Tibial artery (tissue), 4 donors: Measurements from ENCODE around the gene PDCL2.
"Not testable (repeated sequence)": the region's sequence is repeated elsewhere in the genome, so short reads cannot be mapped to it uniquely, and the experiment has no call there.

ENCODE experiments used
- DNase-seq, 2 donors: peaks; one replicate each; pipeline ENCODE4 v3.0.0-alpha.2; 2019
- H3K27ac ChIP-seq, 2 donors: fragments of 200-600 bp; sonication (generic) in 1 of 2; 1 replicate in 1 of 2; 2 replicates in 1 of 2; pipeline ENCODE4 v1.5.1; 2018 to 2019; ENCODE audit warnings: mild to moderate bottlenecking in 1 of 2
- H3K27me3 ChIP-seq, 2 donors: fragments of 200-600 bp; sonication (generic) in 1 of 2; one replicate each; pipeline versions ENCODE4 v1.5.1 to v1.6.0; 2016 to 2019
- H3K36me3 ChIP-seq, 3 donors: fragments of 200-600 bp; sonication (generic) in 2 of 3; one replicate each; pipeline ENCODE4 v1.5.1; 2016 to 2019; ENCODE audit warnings: mild to moderate bottlenecking in 2 of 3
- H3K4me1 ChIP-seq, 4 donors: fragments of 200-600 bp; sonication (generic) in 2 of 4; 1 replicate in 3 of 4; 2 replicates in 1 of 4; pipeline ENCODE4 v1.5.1; 2016 to 2019
- H3K4me3 ChIP-seq, 2 donors: fragments of 200-600 bp; sonication (generic) in 1 of 2; 1 replicate in 1 of 2; 2 replicates in 1 of 2; pipeline ENCODE4 v1.5.1; 2018 to 2019; ENCODE audit warnings: mild to moderate bottlenecking in 2 of 2
- H3K9me3 ChIP-seq, 3 donors: fragments of 200-600 bp; sonication (generic) in 1 of 3; one replicate each; pipeline ENCODE4 v1.5.1; 2016 to 2019
- CTCF ChIP-seq, 2 experiments: fragments of 200-600 bp in 1 of 2; fragments of 450-650 bp in 1 of 2; IDR thresholded peaks; one replicate each; pipeline ENCODE4 v1.5.1; 2017 to 2019; ENCODE audit warnings: antibody characterized with exemption in 2 of 2, mild to moderate bottlenecking in 1 of 2, moderate library complexity in 1 of 2
- intact Hi-C: fragments of 100-400 bp; cut with DNase I; formaldehyde crosslinking; loops from one replicate; pipeline ENCODE4 v1.15.0; 2023; ENCODE audit warnings: low total_unique reads

Gene PDCL2

GRCh38 chr4:55561889-55562288 is 30.2 kb downstream of the PDCL2 start:
- TF ChIP-seq CTCF (IDR thresholded peaks at IDR 0.05) = no peak
- no peak for DNase-seq
- intact Hi-C loops = no loop called here

GRCh38 chr4:55560096-55560495 is 31.9 kb downstream of the PDCL2 start:
- intact Hi-C loops = no loop called here
- H3K4me3 ChIP-seq = no peak overlapping the region
- no peaks in the 10 kb centered on the region for H3K36me3 ChIP-seq
- no peaks in the 10 kb centered on the region for H3K4me1 ChIP-seq
- no peak overlapping the region for H3K27ac ChIP-seq
- no peak for DNase-seq
- no peaks in the 10 kb centered on the region for H3K27me3 ChIP-seq
- H3K9me3 ChIP-seq = no peaks in the 10 kb centered on the region
- TF ChIP-seq CTCF (IDR thresholded peaks at IDR 0.05) = no peak

More at GRCh38 chr4:55561889-55562288, 30.2 kb downstream of the PDCL2 start:
- Histone ChIP-seq H3K27me3 (no peaks in the 10 kb centered on the region), H3K4me3 (no peak overlapping the region), H3K4me1 (no peaks in the 10 kb centered on the region), H3K36me3 (no peaks in the 10 kb centered on the region), H3K9me3 (no peaks in the 10 kb centered on the region), H3K27ac (no peak overlapping the region)

GRCh38 chr4:55554453-55555030 is 37.5 kb downstream of the PDCL2 start:
- no peaks in the 10 kb centered on the region for H3K9me3 ChIP-seq
- H3K27ac ChIP-seq = no peak overlapping the region
- no peaks in the 10 kb centered on the region for H3K4me1 ChIP-seq
- DNase-seq = no peak
- H3K36me3 ChIP-seq = no peaks in the 10 kb centered on the region
- intact Hi-C loops = no loop called here
- TF ChIP-seq CTCF (IDR thresholded peaks at IDR 0.05) = peak; percentile 38 to 41
- H3K4me3 ChIP-seq = no peak overlapping the region
- H3K27me3 ChIP-seq = no peaks in the 10 kb centered on the region

GRCh38 chr4:55553441-55554201 is 38.4 kb downstream of the PDCL2 start:
- Histone ChIP-seq H3K27me3 (no peaks in the 10 kb centered on the region), H3K4me1 (no peaks in the 10 kb centered on the region), H3K27ac (peak overlapping the region in 1 of 2 donors; percentile 21), H3K4me3 (peak overlapping the region; percentile 24 to 41), H3K9me3 (no peaks in the 10 kb centered on the region), H3K36me3 (no peaks in the 10 kb centered on the region)
- DNase-seq = peak in 1 of 2 donors; percentile 25
- TF ChIP-seq CTCF (IDR thresholded peaks at IDR 0.05) = no peak
- intact Hi-C loops = no loop called here

- H3K36me3 ChIP-seq, H3K9me3 ChIP-seq, H3K4me1 ChIP-seq, H3K27ac ChIP-seq, H3K27me3 ChIP-seq, intact Hi-C loops, DNase-seq, H3K4me3 ChIP-seq: not testable (repeated sequence)
Measured at GRCh38 chr4:55551964-55552363, 40.1 kb downstream of the PDCL2 start.

- TF ChIP-seq CTCF (IDR thresholded peaks at IDR 0.05) = no peak
- Histone ChIP-seq H3K4me1 (peaks cover 0 to 12% (median 4%) of the 10 kb centered on the region in 4 donors), H3K27me3 (no peaks in the 10 kb centered on the region), H3K36me3 (no peaks in the 10 kb centered on the region), H3K9me3 (no peaks in the 10 kb centered on the region), H3K27ac (no peak overlapping the region), H3K4me3 (no peak overlapping the region)
- intact Hi-C loops = loop anchor here (5.0 kb wide), 3 partner anchors 153 to 302 kb away; partner anchors contain the start of genes EXOC1, SRD5A3 and TMEM165
- no peak for DNase-seq
Measured at GRCh38 chr4:55549888-55550287, 42.2 kb downstream of the PDCL2 start.
